NCI-H774 (cell line): ENCODE measurements around the gene CPA1.

Experiments used
- DNase-seq: peaks from one replicate; lab custom pipeline; 2025; lab: John Stamatoyannopoulos, UW

Gene CPA1

GRCh38 chr7:130395421-130395820 lies 15.1 kb downstream of the CPA1 start:
- no peak for DNase-seq

- no peak for DNase-seq
Observed at GRCh38 chr7:130396109-130396508, 15.8 kb downstream of the CPA1 start.

- DNase-seq, result no peak
Observed at GRCh38 chr7:130397051-130397757, 16.9 kb downstream of the CPA1 start.

GRCh38 chr7:130397758-130398073 lies 17.4 kb downstream of the CPA1 start:
- DNase-seq, result peak; percentile 23

DNA sequence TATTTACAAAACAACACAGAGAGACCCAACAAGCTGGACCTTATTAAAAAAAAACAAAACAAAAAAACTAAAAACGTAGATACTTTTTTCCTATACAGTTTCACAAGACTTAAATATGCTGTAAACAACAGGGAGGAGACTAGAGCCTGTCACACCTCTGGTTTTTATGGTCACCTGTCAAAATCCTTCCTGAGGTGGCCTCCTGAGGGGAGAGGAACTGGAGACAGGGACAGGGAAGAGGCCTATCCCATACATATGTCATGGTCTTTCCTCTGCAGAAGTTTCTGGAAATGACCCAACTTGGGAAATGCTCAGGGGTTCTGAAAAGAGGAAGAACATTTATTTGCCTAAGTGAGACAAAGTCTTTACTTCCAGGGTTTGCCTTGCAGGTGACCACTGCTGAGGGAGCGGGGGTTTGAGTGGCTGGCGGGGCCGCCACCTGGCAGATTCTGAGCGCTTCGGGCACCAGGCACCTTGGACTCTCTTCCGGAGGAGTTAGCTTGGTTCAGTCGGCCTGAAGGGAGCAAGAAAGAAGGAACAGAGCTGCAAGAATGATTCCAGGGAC lies 18.3 kb downstream of the CPA1 start:
- DNase-seq, result no peak

- DNase-seq, result no peak
Observed at GRCh38 chr7:130400120-130400572, 19.9 kb downstream of the CPA1 start.

DNA sequence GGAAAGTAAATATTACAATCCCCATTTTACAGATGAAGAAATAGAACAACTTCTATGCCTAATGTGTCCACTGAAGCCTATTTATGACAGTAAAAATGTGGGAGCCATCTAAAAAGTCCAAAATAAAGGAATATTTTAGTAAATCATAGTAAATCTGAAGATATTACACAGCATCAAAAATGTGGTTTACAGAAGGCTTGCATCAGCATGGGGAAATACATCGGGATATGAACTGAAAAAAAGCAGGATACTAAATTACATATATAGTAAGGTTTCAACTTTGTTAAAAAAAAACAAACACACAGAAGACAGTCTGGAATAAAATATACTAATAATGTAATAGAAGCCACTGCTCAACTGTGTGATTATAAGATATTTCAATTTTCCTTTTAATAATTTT lies 20.8 kb downstream of the CPA1 start:
- no peak for DNase-seq

GRCh38 chr7:130401578-130401977 lies 21.3 kb downstream of the CPA1 start:
- DNase-seq, result no peak

GRCh38 chr7:130405003-130405402 lies 24.7 kb downstream of the CPA1 start:
- no peak for DNase-seq

DNA sequence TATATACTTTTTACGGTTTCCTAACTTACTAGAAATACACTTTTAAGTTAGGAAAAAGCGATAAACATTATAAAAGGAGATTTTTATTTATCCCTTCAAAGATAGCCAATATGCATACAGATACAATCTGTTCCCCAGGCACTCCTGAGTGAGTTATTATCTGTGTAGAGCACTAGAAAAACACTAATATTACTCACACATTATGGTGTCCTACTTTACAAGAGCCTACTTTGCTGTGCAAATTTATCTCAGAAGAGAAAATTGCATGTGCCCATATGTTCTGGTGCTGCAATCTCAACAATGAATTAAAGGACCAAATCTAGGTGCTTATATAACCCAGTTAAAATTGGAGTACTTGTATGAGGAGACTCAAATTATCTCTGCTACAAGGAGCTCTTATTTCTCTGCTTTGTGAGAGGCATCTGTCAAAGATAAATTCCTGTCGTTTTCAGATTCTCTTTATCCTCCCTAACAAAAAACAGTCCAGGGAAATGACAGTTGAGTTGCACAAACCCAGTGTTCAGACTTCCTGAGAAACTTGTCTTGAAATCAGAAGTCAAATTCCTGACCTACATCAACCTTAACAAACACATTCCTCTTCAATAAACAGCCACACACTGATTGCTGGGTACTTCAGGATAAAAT lies 28.9 kb downstream of the CPA1 start:
- DNase-seq, result no peak

DNA sequence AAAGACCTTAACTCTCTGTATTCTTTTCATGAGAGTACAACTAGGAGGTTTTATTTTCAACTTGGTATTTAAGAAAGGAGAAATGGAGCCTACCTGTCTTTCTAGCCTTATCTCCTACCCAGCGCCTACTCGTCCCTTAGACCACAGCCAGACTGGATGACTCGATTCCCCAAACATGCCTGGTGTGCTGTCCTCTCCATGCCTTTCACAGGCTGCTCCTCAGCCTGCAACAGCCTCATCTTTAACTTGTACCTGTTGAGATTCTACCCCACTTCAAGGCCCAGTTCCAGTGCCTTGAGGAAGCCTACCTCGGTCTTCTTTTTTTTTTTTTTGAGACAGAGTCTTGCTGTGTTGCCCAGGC lies 29.4 kb downstream of the CPA1 start:
- no peak for DNase-seq

GRCh38 chr7:130410868-130411541 lies 30.7 kb downstream of the CPA1 start:
- DNase-seq, result no peak

GRCh38 chr7:130413201-130413600 lies 32.9 kb downstream of the CPA1 start:
- no peak for DNase-seq

DNA sequence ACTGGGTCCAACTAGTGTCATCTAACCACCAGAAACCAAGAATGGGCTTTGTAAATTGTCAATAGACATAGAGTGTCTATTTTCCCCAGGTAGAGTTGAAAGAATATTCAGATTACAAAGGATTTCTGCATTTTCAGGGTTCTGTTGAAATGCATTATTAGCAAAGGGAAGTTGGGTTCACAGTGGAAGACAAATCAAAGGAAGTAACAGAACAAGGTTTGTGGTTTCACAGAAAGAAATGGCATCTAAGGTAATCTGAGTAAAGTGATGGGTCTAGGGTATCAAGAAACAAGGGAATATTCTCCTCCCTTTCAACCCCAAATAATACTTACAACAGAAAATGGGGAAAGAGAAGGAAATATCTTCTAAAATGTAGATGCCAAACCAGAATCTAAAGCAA lies 34.7 kb downstream of the CPA1 start:
- no peak for DNase-seq

- no peak for DNase-seq
Observed at GRCh38 chr7:130417213-130417612, 36.9 kb downstream of the CPA1 start.

DNA sequence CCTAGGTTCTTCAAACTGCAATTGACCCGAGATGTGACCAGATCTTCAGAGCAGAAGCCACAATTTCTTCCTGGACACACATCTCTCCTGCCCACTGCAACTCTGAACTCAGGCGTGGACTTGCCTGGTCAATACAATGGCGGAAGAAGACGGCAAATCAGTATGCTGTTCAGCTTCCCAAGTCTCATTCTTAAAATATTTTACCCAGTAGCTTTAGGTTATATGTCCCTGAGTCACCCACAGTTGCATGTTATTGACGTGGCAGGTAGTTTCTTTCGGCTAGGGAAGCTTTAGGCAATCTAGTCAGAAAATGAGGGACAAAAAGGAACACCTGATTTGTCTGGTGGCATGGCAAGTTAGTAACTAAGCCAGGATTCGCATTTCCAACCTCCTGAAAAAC lies 38.0 kb downstream of the CPA1 start:
- no peak for DNase-seq

- DNase-seq, result no peak
Observed at GRCh38 chr7:130419658-130420057, 39.4 kb downstream of the CPA1 start.

DNA sequence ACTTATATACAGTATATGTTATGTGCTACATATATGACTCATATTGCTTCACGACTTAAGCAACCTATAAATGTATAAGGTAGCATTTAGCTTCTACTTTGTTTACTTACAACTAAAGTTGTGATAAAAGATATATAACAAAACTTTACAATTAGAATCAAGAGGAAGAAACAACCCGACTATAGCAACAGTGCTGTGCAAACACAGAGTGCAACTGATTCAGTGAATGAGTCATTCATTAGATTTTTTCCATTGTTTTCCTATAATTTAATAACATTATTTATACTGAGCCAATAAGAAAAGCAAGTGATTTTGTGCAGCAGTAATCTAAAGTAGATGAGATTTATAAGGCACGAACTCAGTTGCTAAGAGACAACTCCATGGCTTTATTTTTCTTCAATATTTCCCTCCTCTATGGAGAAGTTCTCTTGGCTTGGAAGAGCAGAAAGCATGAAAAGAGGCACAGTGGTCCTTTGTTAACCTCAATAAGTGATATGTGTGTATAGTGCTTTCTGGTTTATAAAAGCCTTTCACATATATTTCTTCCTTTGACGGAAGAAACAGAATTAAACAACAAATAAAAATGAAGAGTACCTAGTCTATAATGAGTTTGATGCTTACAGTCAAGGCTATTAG lies 40.8 kb downstream of the CPA1 start:
- no peak for DNase-seq

DNA sequence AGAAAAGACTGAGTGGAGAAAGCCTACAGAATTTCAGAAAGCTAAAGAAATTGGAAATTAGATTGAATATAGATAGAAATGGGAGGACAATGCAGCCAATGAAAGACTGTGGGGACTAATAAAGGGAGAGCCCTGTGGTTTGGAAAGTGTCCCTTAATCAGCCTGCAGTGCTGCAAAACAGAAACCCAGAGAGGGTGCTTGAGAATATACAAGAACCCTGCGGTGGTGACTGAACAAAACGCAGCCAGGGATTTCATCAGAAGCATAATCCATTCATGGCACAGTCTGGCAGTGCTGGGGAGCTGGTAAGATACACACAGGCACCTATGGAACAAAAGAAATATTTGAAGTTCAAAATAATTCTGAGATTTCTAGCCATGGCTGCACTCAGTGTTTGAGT lies 41.4 kb downstream of the CPA1 start:
- peak; percentile 61 for DNase-seq

DNA sequence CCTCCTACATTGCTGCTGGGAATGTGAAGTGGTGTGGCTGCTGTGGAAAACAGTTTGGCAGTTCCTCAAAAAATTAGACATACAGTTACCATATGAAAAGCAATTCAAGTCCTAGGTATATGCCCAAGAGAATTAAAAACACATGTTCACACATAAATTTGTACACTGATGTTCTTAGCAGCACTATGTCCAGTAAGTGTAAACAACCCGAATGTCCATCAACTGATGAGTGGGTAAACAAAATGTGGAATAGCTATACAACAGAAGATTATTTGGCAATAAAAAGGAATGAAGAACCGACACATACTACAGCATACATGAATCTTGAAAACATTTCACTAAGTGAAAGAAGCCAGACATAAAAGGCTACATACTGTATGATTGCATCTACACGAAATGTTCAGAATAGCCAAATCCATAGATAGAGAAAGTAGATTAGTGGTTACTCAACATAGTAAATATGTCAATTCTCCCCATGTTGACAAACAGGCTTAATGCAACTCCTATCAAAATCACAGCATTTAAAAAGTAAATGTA lies 43.3 kb downstream of the CPA1 start:
- DNase-seq, result no peak

- DNase-seq, result no peak
Observed at GRCh38 chr7:130425796-130426195, 45.5 kb downstream of the CPA1 start.

DNA sequence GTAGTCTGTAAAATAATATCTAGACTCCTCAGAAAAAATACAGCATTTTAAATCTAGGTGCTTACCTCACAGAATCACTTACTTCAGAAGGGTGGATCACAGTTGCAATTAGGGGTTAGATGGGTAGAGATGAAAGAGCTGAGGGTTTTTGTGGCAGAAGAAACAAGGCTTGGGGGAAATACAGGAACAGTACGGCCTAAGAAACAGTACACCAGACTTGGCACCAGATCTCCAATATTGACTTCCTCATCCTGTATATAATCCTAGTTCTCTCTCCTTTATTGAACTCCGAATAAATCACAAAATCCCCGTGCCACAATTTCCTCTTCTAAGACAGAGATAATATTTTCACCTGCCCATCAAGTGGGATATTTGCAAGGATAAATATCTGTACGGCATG lies 46.3 kb downstream of the CPA1 start:
- no peak for DNase-seq
